Posterior cingulate gyrus (tissue), 11 donors: Measurements from ENCODE around the gene BDKRB1.

Experiments used
- DNase-seq, 10 donors: peaks; one replicate each; pipeline versions ENCODE4 v3.0.0 to v3.0.0-alpha.2; 2020 to 2021; ENCODE audit warnings: mixed read lengths in 3 of 10
- intact Hi-C: fragments of 100-400 bp; cut with DNase I; formaldehyde crosslinking; loops from one replicate; pipeline ENCODE4 v1.15.1; 2023

BDKRB1 gene

DNA sequence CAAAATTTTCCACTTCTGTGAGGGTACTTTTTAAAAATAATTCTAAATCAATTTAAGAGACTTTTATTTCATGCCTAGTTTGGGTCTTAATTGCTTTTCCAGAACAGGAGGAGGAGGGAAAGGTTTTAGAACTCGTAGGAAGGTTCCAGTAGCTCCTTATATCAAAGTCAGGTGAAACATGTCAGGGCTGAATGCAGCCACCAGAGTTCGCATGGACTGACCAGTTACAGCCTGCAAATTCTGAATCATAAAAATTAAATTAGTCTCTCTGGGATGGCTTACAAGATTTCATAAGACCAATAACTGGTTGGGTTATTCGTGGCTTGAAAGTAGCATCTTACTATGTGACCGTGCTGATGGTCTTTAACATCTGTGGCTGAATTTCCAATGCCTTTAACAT, 397 bp downstream of the BDKRB1 start:
- intact Hi-C loops: no loop called here
- DNase-seq: no peak

DNA sequence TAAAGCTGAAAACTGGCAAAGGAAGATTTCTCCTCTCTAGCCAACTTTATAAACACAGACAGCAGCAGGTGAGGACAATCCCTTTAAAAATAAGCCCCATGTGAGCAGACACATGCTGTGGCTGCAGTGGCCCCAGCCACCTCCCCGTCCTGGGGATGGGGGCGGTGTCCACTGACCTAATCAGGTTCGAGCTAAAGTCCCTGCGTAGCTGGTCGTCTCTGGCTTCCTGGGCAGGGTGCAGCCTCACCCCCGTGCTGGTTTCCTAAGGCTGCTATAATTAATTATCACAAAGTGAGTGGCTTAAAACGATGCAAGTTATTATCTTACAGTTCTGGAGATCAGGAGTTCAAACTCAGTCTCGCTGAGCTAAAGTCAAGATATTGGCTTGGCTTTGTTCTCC, 1.0 kb downstream of the BDKRB1 start:
- intact Hi-C loops: no loop called here
- DNase-seq: peak in 1 of 10 donors; percentile 30

DNA sequence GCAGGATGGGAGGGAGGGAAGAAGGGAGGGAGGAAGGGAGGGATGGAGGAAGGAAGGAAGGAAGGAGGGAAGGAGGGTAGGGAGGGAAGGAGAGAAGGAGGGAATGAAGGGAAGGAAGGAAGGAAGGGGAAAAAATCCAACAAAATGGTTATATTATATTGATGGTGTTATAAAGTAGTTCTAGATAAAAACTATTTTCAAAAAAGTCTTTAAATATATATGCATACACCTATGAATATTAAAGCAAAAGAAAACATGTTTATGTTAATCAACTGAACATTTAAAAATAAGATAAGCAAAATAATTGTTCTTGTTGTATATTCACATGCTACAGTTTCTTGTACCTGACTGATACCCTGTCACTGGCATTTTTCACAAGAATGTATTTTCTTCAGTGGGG, 1.9 kb downstream of the BDKRB1 start:
- intact Hi-C loops: no loop called here
- DNase-seq: no peak

DNA sequence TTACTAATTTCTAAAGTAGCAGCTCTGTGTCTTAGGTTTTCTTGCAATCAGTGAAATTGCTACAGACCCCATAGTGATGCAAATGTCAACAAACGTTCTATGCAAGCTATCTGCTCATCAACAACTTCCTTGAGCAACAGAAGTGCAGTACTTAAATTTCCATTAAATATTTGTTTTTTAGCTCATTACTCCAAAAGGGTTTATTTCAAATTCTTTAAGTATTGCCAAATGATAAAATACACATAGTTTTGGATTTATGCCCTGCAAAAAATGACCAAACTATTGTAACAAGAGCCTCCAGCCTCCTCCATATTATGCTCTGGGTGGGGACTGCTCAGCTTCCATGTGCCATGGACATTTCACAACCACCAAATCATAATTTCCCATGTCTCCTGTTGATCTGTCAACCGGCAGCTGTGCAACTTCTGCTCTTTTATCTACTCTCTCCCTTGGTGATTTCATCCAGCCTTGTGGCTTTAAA, 4.4 kb downstream of the BDKRB1 start:
- intact Hi-C loops: no loop called here
- no peak for DNase-seq

DNA sequence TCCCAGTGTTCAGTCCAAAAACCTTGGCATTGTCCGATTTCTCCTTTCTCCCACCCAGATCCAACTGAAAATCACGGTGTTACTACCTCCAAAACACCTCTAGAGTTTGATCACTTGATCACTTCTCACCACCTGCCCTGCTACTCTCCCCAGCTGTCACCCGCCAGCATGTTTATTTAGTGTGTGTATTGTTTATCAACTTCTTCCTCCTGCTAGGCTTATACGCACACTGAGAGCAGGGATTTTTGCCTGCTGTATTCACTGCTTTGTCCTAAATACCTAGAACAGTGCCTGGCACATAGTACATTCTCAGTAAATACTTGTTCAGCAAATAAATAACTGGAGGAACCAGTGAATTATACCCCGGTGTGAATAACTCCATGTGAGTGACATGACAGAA, 5.0 kb downstream of the BDKRB1 start:
- intact Hi-C loops: no loop called here
- no peak for DNase-seq

DNA sequence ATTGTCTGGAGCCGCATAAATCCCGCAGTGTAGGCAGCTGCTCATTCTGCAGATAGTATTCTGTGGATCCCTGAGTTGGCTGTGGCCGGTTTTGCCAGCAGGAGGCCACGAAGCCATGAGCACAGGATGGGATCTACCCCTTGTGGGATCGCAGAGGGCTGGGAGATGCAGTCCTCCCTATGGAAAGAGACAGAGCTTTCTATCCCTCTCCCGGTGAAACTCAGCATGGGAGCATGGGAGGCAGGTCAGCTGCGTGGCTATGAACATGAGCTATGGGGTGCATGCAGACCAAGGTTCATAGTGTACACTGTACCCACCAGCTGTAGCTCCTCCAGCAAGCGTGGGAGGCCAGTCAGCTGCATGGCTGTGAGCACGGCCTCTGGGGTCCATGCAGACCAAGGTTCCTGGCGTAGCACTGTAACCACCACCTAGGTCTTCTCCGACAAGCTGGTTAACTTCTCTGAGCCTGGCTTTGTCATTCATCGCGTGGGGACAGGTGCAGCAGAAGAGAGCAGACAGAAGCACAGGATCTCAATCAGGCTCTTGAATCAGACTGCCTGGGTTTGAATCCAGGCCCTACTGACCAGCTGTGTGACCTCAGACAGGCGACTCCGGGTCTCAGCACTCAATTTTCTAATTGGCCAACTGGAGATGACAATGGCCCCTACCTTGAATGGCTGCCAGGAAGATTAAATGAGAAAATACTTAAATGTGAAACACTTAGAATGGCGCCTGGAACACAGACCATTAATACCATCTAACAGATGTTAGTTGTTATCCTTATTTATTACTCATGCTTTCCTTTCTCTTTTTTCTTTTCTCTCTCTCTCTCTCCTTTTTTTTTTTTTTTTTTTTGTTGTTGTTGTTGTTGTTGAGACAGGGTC, 6.0 kb downstream of the BDKRB1 start:
- intact Hi-C loops: no loop called here
- no peak for DNase-seq

DNA sequence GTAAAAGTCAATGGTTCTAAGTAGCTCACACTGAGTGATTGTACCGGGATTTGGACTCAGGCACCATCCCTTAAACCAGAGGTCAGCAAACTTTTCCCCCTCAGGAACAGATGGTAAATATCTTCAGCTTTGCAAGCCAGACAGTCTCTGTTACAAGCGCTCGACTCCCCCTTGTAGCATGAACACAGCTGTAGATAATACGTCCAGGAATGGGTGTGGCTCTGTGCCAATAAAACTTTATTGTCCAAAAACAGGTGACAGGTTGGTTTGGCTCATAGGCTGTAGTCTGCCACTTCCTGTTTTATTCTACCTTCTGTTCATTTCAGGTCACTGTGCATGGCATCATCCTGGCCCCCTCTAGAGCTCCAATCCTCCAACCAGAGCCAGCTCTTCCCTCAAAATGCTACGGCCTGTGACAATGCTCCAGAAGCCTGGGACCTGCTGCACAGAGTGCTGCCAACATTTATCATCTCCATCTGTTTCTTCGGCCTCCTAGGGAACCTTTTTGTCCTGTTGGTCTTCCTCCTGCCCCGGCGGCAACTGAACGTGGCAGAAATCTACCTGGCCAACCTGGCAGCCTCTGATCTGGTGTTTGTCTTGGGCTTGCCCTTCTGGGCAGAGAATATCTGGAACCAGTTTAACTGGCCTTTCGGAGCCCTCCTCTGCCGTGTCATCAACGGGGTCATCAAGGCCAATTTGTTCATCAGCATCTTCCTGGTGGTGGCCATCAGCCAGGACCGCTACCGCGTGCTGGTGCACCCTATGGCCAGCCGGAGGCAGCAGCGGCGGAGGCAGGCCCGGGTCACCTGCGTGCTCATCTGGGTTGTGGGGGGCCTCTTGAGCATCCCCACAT, 7.6 kb downstream of the BDKRB1 start:
- DNase-seq: no peak
- intact Hi-C loops: no loop called here

DNA sequence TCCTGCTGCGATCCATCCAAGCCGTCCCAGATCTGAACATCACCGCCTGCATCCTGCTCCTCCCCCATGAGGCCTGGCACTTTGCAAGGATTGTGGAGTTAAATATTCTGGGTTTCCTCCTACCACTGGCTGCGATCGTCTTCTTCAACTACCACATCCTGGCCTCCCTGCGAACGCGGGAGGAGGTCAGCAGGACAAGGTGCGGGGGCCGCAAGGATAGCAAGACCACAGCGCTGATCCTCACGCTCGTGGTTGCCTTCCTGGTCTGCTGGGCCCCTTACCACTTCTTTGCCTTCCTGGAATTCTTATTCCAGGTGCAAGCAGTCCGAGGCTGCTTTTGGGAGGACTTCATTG, 8.2 kb downstream of the BDKRB1 start:
- intact Hi-C loops: no loop called here
- no peak for DNase-seq

DNA sequence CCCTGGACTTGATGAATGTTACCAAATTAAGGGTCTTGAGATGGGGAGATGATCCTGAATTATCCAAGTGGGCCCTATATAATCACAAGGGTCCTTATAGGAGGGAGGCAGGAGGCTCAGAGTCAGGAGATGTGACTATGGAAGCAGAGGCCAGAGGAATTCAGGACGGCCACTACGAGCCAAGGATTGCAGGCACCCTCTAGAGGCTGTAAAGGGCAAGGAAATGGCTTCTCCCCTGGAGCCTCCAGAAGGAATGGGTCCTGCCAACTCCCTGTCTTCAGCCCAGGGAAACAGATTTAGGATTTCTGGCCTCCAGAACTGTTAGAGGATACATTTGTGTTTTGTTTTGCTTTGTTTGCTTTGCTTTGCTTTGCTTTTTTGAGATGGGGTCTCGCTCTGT, 8.8 kb downstream of the BDKRB1 start:
- intact Hi-C loops: no loop called here
- DNase-seq: no peak

DNA sequence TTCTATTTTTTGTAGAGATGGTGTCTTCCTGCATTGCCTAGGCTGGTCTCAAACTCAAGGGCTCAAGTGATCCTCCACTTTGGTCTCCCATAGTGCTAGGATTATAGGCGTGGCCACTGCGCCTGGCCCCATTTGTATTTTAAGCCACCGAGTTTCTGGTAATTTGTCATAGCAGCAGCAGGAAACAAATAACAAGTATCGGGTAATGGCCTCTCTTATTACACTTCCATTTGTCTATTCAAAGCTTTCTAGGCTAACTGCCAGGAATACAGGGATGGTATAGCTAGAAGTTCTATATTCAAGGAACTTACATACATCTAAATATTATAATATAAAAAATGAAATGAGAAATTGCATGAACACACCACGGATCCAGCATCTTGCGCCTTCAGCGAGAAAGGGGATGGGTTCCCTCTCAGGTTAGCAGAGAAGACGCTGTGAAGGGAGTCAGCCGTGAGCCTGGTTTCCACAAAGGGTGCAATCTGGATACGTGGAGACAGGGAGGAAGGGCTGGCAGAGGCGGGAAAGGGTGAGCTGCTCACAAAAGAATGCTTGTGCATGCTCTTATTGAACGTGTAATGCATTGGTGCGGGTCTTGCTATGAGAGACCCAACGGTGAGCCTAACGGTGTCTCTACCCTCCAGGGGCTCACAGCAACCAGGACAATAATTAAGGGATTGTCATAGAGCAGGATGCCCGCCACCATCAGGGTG, 9.5 kb downstream of the BDKRB1 start:
- intact Hi-C loops: no loop called here
- DNase-seq: no peak

DNA sequence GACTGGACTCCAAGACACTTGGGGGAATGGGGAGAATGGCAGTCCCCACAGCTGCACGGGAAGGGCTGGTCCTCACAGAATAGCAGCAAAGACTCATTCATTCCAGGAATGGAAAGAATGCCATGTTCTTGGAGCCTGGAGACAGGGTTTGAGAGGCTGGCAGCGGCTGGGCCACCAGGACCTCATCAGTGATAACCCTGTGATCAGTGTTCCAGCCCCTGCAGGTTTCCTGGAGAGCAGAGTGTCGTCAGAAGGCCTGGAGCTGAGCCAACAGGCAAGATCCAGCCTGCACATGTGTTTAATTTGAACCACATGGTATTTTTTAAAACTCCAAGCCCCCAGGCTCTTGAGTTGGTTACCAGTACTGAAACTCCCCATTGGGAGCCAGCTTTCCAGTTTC, 11.3 kb downstream of the BDKRB1 start:
- intact Hi-C loops: no loop called here
- DNase-seq: no peak

DNA sequence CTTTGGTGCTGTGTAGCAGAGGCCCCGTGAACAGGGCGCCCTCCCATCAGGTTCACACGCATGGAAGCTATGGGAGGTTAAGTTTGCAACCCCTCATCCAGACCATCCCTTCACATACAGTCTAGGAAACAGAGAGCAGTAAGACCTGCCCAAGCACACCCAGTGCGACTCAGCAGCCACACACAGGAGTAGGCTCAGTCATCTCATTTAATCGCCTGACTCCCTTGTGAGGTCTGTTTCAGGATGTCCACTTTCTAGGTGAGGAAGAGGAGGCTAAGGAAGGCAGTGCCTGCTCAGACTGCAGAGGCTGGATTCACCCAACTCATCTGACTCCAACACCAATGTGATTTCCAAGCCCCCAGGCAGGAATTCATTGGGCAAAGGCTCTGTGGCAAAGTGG, 11.9 kb downstream of the BDKRB1 start:
- DNase-seq: no peak
- intact Hi-C loops: no loop called here

DNA sequence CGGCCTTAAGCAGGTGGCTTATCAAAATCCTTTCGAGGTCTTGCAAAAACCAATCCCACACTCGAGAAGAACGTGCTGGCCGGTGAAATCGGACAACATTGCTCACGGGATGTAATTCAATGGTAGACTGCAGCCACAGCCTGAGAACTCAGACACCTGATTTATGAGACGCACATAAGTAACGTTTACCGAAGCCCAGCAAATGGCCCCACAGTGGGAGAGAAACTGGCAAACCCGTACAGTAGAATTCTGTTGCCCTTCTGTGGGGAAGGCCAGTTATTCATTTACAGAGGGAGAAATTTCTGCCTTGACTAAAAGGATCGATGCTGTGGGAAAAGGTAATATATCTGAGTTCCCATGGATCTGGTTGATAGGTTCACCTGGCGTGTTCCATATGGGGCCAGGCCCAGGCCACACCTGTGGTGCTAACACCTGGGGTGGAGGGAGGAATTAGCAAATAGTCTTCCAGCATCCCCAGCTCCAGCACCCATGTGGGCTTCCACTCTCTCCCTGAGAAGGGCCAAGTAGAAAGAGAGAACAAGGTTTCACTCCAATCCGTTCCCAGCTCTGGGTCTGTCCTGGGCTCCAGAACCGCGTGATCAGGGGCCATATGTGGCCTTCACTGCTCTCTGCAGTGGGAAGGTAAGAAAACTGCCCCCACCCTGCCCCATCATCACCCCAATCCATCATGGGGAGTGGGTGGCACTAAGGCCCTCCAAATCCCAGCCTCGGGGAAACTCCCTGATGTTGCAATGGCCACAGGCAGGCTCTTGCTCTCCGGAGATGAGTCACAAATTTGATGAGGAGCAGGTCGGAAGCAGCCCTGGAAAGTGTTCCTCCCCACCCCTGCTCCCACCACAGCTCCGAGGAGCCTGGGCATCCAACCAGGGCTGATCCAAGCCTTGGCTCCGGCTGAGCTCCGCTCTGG, 12.7 kb downstream of the BDKRB1 start:
- DNase-seq: no peak
- intact Hi-C loops: no loop called here

DNA sequence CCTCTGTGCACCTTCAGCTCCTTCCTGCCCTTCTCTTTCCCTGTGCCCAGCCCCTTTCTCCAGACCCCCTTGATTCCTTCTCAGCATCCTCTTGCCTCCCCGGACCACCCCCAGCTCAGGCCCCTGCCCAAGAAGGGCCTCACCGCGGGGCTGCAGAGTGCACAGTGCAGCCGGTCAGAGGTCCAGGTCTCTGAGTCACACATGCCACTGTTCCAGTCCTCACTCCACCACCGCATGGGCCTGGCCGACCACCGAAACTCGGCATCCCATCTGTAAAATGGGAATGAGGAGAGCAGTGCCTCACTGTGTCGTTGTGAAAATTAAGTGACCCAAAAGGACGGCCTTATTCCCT, 13.3 kb downstream of the BDKRB1 start:
- intact Hi-C loops: no loop called here

DNA sequence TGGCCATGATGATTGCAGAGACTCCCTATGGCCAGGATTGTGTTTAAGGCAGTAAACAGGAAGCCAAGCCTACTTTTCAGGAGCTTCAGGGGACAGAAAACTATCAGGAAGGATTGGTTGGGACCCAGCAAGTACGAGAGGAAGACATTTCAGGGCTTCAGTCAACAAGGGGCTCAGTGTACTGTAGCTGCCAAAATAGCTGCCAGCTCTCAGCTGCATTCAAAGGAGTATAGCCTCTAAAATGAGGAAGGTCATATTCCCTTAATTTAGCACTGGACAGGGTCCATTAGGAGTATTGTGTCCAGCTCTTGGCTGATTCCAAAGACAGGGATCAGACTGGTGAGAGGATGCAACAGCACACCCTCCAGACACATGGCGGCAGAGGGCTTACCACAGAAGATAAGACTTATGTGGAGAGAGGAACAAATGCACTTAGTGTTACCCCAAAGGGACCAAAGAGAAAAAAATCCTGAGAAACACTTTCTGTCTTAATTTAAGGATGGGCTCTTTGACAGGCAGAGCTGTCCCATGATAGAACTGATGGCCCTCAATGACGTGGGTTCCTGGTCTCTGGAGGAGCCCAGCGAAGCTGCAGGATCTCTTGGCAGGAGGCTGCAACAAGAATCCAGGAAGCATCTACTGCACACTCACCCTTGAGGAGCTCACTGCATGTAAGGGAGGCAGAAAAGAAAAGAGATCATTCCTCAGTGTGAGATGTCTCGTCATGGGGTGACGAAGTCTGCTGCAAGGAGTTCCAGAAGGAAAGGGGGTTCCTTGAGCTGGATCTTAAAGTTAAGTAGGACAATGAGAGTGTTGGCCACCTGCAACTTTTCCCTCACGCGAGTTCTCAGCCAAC, 14.8 kb downstream of the BDKRB1 start:
- intact Hi-C loops: loop anchor here (10.0 kb wide), 1 partner anchor 706 kb away; no protein-coding TSS in a partner anchor
- DNase-seq: no peak

More for the DNA sequence above, 13.3 kb downstream of the BDKRB1 start:
- no peak for DNase-seq

DNA sequence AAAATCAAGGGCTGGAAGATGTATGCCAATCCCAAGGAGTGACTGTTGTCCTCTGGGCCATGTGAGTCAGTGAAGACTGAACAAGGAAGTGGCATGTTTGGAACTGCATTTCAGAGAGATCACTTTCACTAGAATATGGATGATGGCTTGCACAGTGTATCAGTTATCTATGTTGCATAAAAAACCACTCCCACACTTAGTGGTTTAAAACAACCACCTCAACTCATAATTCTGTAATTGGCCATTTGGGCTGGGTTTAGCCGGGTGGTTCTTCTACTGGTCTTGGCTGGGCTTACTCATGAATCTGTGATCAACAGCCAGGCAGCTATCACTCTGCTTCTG, 15.4 kb downstream of the BDKRB1 start:
- intact Hi-C loops: loop anchor here (10.0 kb wide), 1 partner anchor 707 kb away; no protein-coding TSS in a partner anchor
- DNase-seq: no peak

DNA sequence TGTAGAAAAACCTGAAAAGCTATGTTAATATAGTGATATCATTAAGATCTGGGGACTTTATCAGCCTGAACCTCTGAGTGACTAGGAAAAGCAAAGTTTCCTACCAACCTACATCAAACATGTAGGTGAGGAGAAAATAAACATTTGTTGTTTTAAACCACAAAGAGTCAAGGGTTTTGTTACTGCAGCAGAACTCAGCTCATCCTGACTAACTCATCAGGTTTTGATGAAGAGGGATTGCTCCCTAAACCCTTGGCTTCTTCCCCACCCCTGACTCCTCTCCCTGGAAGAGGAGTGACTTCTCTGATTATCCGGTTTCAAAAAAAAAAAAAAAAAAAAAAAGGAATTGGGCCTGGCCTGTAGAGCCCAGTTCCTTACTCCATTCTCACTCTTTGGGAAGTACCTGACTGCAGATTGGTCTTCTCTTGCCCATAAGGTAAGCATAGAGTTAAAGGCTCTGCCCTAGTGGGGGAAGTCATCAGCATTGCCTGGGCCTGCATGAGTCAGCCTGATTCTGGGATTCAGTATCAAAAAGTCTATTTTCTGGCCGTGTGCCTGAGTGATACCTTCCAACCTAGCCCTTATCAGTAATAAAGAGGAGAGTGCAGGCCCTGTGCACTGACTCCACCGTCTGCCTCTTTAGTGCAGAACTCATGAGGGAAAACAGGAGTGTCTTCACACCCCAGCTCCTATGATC, 16.9 kb downstream of the BDKRB1 start:
- no peak for DNase-seq
- intact Hi-C loops: loop anchor here (10.0 kb wide), 1 partner anchor 708 kb away; no protein-coding TSS in a partner anchor

DNA sequence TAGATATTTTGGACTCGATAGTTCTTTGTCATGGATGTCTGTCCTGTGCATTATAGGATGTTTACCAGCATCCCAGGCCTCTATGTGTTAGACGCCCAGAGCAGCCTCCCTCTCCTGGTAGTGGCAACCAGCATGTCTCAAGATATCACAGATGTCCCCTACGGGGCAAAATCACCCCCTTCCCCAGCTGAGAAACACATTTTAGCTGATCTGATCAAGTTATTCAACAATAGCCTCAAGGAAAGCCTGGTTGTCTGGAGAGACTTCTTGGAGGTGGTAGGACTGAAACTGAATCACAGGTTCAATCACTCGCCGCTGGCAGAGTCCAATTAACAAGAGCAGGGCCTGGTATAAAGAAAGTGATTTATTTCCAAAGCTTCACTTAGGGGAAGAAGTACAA, 17.6 kb downstream of the BDKRB1 start:
- DNase-seq: no peak
- intact Hi-C loops: loop anchor here (2.0 to 10.0 kb wide), 2 partner anchors 275 to 709 kb away; no protein-coding TSS in a partner anchor
